ENCODE results near the gene DNAI7.

DNA sequence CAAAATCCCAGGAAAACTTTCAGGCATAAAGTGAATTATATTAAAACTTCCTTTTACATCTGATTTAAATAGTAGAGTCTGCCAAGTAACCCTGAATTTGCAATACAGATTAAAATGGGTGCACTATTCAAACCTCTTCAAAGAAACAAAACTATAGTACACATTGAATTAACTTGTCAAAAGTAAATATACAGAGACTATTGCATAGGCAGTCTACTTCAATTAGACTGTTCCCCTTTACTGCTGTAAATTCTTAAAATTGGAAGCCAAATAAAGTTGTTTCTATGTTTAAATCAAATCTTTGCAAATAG lies 48.7 kb upstream of the DNAI7 start:
- TF ChIP-seq RAD21 (IDR thresholded peaks at IDR 0.05; ENCODE audit: low read depth) = no peak
- TF ChIP-seq TAF1 (IDR thresholded peaks at IDR 0.05; ENCODE audit: low read depth) = no peak
- no peak for TF ChIP-seq YY1 (IDR thresholded peaks at IDR 0.05; ENCODE audit: low read depth)
- TF ChIP-seq CREB1 (IDR thresholded peaks at IDR 0.05; ENCODE audit: low read depth) = no peak
- TF ChIP-seq, protein P1, sequence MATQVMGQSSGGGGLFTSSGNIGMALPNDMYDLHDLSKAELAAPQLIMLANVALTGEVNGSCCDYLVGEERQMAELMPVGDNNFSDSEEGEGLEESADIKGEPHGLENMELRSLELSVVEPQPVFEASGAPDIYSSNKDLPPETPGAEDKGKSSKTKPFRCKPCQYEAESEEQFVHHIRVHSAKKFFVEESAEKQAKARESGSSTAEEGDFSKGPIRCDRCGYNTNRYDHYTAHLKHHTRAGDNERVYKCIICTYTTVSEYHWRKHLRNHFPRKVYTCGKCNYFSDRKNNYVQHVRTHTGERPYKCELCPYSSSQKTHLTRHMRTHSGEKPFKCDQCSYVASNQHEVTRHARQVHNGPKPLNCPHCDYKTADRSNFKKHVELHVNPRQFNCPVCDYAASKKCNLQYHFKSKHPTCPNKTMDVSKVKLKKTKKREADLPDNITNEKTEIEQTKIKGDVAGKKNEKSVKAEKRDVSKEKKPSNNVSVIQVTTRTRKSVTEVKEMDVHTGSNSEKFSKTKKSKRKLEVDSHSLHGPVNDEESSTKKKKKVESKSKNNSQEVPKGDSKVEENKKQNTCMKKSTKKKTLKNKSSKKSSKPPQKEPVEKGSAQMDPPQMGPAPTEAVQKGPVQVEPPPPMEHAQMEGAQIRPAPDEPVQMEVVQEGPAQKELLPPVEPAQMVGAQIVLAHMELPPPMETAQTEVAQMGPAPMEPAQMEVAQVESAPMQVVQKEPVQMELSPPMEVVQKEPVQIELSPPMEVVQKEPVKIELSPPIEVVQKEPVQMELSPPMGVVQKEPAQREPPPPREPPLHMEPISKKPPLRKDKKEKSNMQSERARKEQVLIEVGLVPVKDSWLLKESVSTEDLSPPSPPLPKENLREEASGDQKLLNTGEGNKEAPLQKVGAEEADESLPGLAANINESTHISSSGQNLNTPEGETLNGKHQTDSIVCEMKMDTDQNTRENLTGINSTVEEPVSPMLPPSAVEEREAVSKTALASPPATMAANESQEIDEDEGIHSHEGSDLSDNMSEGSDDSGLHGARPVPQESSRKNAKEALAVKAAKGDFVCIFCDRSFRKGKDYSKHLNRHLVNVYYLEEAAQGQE (IDR thresholded peaks at IDR 0.05; ENCODE audit: low read depth) = no peak
- no peak for TF ChIP-seq EP300 (IDR thresholded peaks at IDR 0.05; ENCODE audit: borderline replicate concordance)
- TF ChIP-seq TCF12 (IDR thresholded peaks at IDR 0.05; ENCODE audit: low read depth) = no peak
- TF ChIP-seq, protein P2, sequence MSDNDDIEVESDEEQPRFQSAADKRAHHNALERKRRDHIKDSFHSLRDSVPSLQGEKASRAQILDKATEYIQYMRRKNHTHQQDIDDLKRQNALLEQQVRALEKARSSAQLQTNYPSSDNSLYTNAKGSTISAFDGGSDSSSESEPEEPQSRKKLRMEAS (IDR thresholded peaks at IDR 0.05) = no peak
- TF ChIP-seq, protein P3, sequence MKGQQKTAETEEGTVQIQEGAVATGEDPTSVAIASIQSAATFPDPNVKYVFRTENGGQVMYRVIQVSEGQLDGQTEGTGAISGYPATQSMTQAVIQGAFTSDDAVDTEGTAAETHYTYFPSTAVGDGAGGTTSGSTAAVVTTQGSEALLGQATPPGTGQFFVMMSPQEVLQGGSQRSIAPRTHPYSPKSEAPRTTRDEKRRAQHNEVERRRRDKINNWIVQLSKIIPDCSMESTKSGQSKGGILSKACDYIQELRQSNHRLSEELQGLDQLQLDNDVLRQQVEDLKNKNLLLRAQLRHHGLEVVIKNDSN (IDR thresholded peaks at IDR 0.05) = no peak
- TF ChIP-seq ZBTB7A (IDR thresholded peaks at IDR 0.05; ENCODE audit: low read depth) = no peak
- no peak for TF ChIP-seq NFIC (IDR thresholded peaks at IDR 0.05)
- no peak for TF ChIP-seq CEBPB (IDR thresholded peaks at IDR 0.05)

Data from Ishikawa (cell line).